Activated T-helper 1 cell treated with anti-CD3 and anti-CD28 coated beads, Interleukin-12 subunit alpha, Interleukin-12 subunit beta, Interleukin-2, Interleukin-4 antibody, amounts not matched to agents 30 ng/mL and 10 ng/mL and 1 ng/mL, durations not matched to agents 14 hours and 24 hours and 36 hours (primary cell): ENCODE measurements around the gene DNMT3L. TPM values are rescaled to one million over a fixed set of nuclear protein-coding genes. Genes with fewer than 3 reads are reported as not detected.
"Not testable (repeated sequence)": the region's sequence is repeated elsewhere in the genome, so short reads cannot be mapped to it uniquely, and the experiment has no call there.

ENCODE experiments used
- DNase-seq: peaks from one replicate; pipeline ENCODE4 v3.0.0; 2021; ENCODE audit warnings: low spot score
- H3K27ac Mint-ChIP-seq: one replicate; pipeline ENCODE4 v1.8.0; 2021; ENCODE audit warnings: mild to moderate bottlenecking, mixed read lengths
- H3K27me3 Mint-ChIP-seq: one replicate; pipeline ENCODE4 v1.8.0; 2022; ENCODE audit warnings: mild to moderate bottlenecking, moderate library complexity, mixed read lengths; ENCODE audit not compliant: insufficient read depth
- H3K36me3 Mint-ChIP-seq: one replicate; pipeline ENCODE4 v1.8.0; 2021; ENCODE audit warnings: low read depth, mixed read lengths
- H3K4me1 Mint-ChIP-seq: one replicate; pipeline ENCODE4 v1.8.0; 2021; ENCODE audit warnings: low read depth, mixed read lengths
- H3K4me3 Mint-ChIP-seq: one replicate; pipeline ENCODE4 v1.8.0; 2021; ENCODE audit warnings: mild to moderate bottlenecking, moderate library complexity, mixed read lengths
- H3K9me3 Mint-ChIP-seq: one replicate; pipeline ENCODE4 v1.8.0; 2021; ENCODE audit warnings: mixed read lengths
- intact Hi-C: fragments of 100-400 bp; cut with micrococcal nuclease; formaldehyde crosslinking; loops from one replicate; pipeline ENCODE4 v1.15.1; 2024
- total RNA-seq: library from RNA; stranded (reverse); gene quantifications from 2 replicates; pipeline ENCODE4 v1.2.3, GENCODE V29; 2022

Gene DNMT3L
- total RNA-seq, result not detected in 2 replicates

DNA sequence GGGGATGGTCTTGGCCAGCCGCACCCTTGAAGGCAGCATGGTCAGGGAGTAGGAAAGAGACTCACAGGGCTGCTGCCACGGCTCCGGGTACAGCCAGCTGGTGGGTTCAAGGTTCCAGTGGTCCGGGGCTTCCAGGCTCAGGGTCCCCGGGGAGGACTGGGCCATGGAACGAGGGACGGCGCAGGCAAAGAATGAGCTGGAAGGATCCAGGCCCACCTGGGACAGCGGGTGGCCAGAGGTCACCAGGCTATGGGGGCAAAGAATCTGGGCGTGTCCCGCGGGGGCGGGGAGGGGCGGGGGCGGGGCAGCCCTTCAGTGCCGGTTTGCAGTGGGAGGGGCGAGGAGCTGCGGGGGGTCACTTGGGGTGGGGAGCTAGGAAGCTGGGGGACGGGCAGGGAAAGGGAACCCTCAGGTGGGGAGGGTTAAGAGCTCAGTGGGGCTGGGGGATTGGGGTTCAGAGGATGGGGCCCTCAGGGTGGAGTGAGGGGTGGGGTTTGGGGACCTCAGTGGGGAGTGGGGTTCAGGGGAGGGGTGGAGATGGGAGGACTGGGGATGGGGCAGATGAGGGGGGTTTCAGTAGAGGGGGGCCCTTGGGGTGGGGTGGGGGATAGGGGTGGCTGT, at the start of gene DNMT3L:
TSS of gene DNMT3L (minus strand) at position 223 of the 621 bp plus-strand sequence. CDS start 638 bp downstream, outside the sequence.
- no peak within 1 kb of the TSS for H3K27ac Mint-ChIP-seq
- H3K27me3 Mint-ChIP-seq, result no peaks in the 10 kb centered on the region
- intact Hi-C loops, result no loop called here
- H3K9me3 Mint-ChIP-seq, result no peaks in the 10 kb centered on the region
- no peak within 1 kb of the TSS for H3K4me3 Mint-ChIP-seq
- no peaks in the 10 kb centered on the region for H3K4me1 Mint-ChIP-seq
- DNase-seq, result no peak
- no peaks in the 10 kb centered on the region for H3K36me3 Mint-ChIP-seq

DNA sequence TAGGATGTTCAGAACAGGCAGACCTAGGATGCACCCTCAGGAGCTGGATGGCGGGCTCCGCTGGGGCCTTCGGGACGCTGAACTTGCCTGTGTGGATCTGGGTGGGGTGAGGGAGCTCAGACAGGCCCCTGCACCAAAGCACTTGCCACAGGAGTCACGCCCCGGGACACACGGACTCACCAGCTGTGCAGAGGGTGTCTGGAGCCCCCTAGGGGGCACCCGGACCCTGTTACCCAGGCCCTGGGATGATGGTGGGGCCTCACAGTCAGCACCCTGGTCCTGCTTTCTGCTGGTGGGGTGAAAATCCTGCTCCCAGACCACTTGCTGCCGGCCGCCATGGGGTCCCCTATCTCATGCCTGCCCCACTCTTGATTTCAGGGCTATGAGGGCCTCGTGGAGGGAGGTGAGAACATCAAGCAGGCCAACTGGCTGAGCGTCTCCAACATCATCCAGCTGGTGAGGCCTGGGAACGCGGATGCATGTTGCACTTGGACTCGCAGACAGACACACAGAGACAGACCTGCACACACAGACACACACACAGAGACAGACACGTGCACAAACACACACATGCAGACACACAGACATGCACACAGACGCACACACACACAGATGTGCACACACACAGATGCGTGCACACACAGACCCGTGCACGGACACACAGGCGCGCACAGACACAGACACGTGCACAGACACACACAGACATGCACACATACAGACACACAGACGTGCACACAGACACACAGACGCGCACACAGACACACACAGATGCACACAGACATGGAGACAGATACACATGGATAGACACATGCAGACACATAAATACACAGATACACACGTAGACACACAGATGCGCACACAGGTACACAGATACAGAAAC, 49.2 kb upstream of the DNMT3L start:
- Mint-ChIP-seq H3K36me3 (peaks cover 11% of the 10 kb centered on the region), H3K4me3 (no peak overlapping the region), H3K27ac (no peak overlapping the region), H3K4me1 (no peaks in the 10 kb centered on the region), H3K9me3 (no peaks in the 10 kb centered on the region), H3K27me3 (no peaks in the 10 kb centered on the region)
- no peak for DNase-seq
- intact Hi-C loops, result no loop called here

DNA sequence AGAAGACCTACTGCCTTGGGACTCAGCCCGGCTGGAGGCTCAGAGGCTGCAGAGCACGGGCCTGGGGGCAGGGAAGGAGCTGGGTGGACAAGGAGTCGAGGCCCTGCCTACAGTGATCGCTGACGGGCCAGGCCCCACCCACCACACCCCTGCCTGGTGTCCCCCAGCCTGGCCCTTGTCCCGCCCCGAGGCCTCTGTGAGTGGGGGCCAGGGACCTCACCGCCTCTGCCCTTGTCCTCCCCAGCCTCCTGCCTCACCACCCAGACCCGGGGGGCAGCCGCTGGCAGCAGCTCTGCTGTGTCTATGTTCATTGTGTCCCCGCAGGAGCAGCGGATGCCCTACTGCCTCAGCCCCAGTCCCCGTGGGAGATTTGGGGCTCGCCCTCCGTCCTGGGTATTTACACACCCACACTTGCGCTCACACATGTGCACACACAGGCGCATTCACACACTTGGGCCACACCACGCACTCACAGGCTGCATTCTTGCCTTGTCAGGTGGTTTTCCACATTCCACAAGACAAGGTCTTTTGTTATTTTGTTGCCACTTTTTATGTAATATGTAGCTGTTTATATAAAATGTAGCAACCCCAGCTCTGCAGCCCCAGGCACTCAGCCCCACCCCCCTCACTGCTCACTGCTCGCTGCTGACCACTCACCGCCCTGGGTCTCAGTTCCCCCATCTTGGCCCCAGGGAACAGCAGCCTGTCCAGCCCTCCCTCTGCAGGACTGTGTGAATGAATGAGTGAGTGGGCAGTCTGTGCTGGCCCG, 45.4 kb upstream of the DNMT3L start:
- intact Hi-C loops, result no loop called here
- peaks cover 21% of the 10 kb centered on the region for H3K4me1 Mint-ChIP-seq
- no peak overlapping the region for H3K4me3 Mint-ChIP-seq
- no peaks in the 10 kb centered on the region for H3K9me3 Mint-ChIP-seq
- no peak for DNase-seq
- no peaks in the 10 kb centered on the region for H3K27me3 Mint-ChIP-seq
- H3K27ac Mint-ChIP-seq, result no peak overlapping the region
- peaks cover 15% of the 10 kb centered on the region for H3K36me3 Mint-ChIP-seq

DNA sequence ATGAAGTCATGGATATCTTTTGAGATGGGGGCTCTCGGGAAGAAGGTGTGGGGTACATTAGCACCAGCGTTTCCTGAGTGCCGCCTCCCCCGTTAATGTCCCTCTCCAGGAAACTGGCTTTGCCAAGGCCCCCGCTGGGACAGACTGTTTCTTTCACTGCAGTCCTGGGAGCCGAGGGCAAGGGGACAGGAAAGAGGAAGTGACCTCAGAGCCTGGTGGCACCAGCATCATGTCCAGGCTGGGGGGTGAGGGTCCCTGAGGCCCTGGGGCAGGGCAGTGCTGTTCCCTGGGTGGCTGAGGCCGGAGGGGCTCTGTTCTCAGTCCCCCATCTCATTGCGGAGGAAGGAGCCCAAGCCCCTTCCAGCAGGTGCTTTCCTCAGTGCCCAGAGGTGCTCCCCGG, 44.0 kb upstream of the DNMT3L start:
- Mint-ChIP-seq H3K4me3 (no peak overlapping the region), H3K9me3 (no peaks in the 10 kb centered on the region), H3K27me3 (no peaks in the 10 kb centered on the region), H3K27ac (no peak overlapping the region), H3K36me3 (peaks cover 11% of the 10 kb centered on the region), H3K4me1 (peaks cover 24% of the 10 kb centered on the region)
- intact Hi-C loops, result no loop called here
- DNase-seq, result no peak

DNA sequence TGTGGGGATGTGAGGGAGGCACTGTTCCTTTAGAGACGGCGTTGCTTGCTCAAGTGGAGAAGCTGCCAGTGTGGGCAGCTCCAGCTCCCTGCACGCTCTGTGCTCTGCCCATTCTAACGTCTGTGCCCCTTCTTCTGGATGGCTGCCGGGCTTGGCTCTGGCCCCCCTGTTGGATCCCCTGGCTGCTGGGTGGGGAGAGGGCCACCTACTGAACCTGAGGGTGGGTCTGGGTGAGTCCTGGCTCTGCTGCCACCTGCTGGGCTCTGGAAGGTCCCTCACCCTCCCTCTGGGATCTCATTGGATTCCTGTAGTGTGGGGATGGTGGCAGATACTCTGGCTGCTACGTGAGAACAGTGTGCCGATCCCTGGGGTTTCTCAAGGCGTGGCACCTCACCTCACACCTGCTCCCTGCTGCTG, 43.2 kb upstream of the DNMT3L start:
- Mint-ChIP-seq H3K4me3 (peak overlapping the region; percentile 23), H3K36me3 (peaks cover 11% of the 10 kb centered on the region), H3K4me1 (peaks cover 24% of the 10 kb centered on the region), H3K9me3 (no peaks in the 10 kb centered on the region), H3K27ac (peak overlapping the region; percentile 84), H3K27me3 (no peaks in the 10 kb centered on the region)
- no peak for DNase-seq
- intact Hi-C loops, result no loop called here

DNA sequence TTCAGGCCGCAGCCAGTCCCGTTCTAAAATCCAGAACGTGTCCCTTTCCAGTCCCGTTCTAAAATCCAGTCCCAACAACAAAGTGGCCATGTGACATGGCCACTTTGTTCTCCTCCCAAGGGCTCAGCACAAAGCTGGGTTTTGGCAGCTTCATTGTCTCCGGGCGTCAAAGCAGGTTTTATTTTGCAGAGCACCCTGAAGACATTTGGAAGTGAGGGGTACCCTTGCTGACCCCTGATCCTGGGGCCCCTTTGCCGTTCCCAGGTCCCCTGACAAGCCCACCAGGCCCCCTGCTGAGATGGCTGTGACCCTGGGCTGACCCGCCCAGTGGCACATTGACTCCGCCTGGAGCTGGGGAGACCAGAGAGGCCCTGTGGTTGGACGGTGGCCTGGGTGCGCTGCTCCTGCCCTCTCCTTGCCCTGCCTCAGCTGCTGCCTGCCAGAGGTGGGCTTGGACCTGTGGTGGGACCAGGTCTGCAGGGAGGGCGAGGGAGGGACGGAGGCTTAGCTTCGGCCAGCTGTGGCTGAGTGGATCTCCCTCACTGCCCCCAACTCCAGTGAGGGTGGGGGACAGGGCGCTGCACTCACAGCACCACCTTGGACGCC, 42.4 kb upstream of the DNMT3L start:
- H3K36me3 Mint-ChIP-seq, result peaks cover 11% of the 10 kb centered on the region
- H3K4me3 Mint-ChIP-seq, result no peak overlapping the region
- no peak for DNase-seq
- intact Hi-C loops, result no loop called here
- no peak overlapping the region for H3K27ac Mint-ChIP-seq
- H3K9me3 Mint-ChIP-seq, result no peaks in the 10 kb centered on the region
- no peaks in the 10 kb centered on the region for H3K27me3 Mint-ChIP-seq
- H3K4me1 Mint-ChIP-seq, result peaks cover 27% of the 10 kb centered on the region

DNA sequence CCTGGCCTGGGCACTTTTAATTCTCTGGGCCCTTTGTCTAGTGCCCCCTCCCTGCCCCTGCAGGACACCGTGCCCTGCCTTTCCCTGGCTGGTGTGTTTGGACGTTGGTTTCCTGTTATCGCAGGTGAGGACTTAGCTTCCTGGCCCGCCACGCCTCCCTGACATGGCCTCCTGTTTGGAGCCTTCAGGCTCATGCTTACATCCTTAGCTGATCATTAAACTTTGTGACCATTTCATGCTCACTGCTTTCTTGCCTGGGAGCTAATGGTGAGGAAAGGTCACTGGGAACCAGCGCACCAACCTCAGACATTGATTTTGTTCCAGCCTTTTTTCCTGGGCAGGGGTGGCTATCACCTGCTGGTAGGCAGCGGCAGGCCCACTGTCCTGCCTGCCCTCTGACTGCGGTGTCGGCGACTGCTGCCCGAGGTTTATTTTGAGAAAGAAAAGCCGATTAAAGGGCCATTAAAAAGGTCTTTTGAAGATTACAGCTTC, 41.8 kb upstream of the DNMT3L start:
- H3K4me1 Mint-ChIP-seq, result peaks cover 32% of the 10 kb centered on the region
- no peaks in the 10 kb centered on the region for H3K9me3 Mint-ChIP-seq
- no peak for DNase-seq
- H3K36me3 Mint-ChIP-seq, result peaks cover 11% of the 10 kb centered on the region
- H3K27me3 Mint-ChIP-seq, result no peaks in the 10 kb centered on the region
- intact Hi-C loops, result no loop called here
- H3K27ac Mint-ChIP-seq, result peak overlapping the region; percentile 65
- H3K4me3 Mint-ChIP-seq, result peak overlapping the region; percentile 68

DNA sequence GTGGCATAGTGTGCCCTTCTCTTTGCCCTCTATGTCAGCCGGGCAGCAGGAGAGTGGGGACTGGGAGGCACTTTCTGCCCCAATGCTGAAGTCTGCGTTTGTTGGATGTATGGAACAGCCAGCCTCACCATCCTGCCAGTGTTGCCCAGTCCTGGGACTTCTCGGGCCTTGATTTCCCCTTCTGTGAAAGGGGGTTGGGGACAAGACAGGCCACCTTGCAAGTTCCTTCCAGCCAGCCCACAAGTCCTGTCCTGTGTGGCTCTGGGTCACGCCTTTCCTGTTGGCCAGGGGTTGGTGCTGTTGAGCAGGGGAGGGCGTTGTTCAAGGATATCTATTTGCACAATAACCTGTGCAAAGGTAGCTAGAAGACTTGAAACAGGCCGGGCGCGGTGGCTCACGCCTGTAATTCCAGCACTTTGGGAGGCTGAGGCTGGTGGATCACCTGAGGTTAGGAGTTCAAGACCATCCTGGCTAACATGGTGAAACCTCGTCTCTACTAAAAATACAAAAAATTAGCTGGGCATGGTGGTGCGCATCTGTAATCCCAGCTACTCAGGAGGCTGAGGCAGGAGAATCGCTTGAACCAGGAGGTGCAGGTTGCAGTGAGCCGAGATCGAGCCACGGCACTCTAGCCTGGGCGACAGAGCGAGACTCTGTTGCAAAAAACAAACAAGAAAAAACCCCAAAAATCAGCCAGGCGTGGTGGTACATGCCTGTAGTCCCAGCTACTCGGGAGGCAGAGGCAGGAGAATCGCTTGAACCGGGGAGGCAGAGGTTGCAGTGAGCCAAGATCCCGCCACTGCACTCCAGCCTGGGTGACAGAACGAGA, 41.1 kb upstream of the DNMT3L start:
- peaks cover 40% of the 10 kb centered on the region for H3K4me1 Mint-ChIP-seq
- intact Hi-C loops, H3K27me3 Mint-ChIP-seq, H3K9me3 Mint-ChIP-seq, H3K36me3 Mint-ChIP-seq, DNase-seq, H3K27ac Mint-ChIP-seq: not testable (repeated sequence)
- H3K4me3 Mint-ChIP-seq, result peak overlapping the region; percentile 83

DNA sequence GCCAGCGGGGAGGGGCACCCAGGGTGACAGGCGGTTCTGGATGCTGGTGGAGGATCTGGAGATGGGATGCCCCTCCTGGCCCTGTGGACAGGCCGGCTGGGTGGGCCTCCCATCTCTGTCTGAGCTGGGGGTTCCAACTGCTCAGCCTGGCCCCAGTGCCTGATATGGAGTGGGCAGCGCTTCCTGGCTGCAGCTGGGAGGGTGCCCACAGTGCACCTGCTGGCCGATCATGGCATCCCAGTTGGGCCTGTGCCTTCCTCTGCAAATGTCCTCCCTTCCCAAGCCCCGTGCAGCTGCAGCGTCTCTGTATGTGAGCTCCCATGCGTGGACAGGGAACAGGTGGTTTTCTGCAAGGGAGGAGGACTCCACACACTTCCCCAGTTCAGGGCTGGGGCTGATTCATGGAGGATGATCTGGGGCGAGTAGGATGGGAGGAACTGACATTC, 40.3 kb upstream of the DNMT3L start:
- H3K27me3 Mint-ChIP-seq, result no peaks in the 10 kb centered on the region
- intact Hi-C loops, result no loop called here

DNA sequence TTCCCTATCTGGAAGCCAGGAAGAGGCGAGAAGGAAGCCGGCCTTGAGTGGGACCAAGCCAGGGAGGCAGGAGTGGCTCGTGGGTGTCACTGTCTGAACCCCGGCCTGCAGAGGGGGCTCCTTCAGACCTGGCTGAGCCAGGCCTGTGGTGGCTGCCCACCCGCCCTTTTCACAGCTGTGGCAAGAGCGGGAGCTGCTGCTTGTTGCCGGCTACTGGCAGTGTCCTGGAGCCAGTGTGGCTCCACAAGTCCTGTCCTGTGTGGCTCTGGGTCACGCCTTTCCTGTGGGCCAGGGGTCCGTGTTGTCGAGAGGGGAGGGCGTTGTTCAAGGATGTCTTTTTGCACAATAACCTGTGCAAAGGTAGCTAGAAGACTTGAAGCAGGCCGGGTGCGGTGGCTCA, 39.4 kb upstream of the DNMT3L start:
- H3K27ac Mint-ChIP-seq, result peak overlapping the region; percentile 71
- no peak for DNase-seq
- H3K4me1 Mint-ChIP-seq, result peaks cover 45% of the 10 kb centered on the region
- H3K36me3 Mint-ChIP-seq, result peaks cover 6% of the 10 kb centered on the region
- no peaks in the 10 kb centered on the region for H3K27me3 Mint-ChIP-seq
- no peaks in the 10 kb centered on the region for H3K9me3 Mint-ChIP-seq
- intact Hi-C loops, result no loop called here
- peak overlapping the region; percentile 83 for H3K4me3 Mint-ChIP-seq

More for the DNA sequence above, 40.3 kb upstream of the DNMT3L start:
- no peak for DNase-seq
- peaks cover 6% of the 10 kb centered on the region for H3K36me3 Mint-ChIP-seq
- peaks cover 45% of the 10 kb centered on the region for H3K4me1 Mint-ChIP-seq
- no peak overlapping the region for H3K27ac Mint-ChIP-seq
- peak overlapping the region; percentile 83 for H3K4me3 Mint-ChIP-seq
- H3K9me3 Mint-ChIP-seq, result no peaks in the 10 kb centered on the region

DNA sequence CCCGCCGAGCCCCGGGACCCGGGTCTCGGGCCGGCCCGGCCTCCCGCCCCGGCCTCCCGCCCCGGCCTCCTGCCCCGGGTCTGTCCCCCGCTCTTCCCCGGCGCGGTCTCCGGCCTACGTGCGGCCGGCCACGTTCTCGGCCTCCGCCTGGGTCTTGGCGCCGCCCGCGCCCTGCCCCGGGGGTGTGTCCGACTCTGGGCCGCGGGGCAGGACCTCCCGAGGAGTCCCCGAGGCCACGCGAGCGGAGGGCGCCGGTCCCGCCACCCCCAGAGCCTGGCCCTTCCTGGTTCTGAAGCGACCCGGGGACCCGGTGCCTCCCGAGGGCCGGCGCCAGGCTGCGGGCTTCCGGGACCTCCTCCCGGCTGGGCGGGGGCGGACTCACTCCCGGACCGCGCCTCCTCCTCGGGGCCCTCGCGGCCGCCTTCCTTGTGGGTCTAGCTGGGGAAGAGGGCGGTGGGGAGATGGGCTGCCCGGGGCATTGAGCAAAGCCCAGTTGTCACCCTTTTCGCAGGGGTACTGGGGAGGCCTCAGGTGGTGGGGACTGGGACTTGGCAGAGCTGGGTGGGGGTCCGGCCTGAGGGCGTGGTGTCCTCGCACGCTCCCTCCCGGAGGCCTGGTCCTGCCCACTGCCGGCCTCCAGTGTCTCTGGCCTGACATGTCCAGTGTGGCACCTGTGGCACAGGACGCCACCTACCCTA, 38.7 kb upstream of the DNMT3L start:
- H3K36me3 Mint-ChIP-seq, result peaks cover 6% of the 10 kb centered on the region
- peak overlapping the region; percentile 71 for H3K27ac Mint-ChIP-seq

More for the DNA sequence above, 38.7 kb upstream of the DNMT3L start:
- H3K27me3 Mint-ChIP-seq, result no peaks in the 10 kb centered on the region
- peak; percentile 67 for DNase-seq
- H3K4me3 Mint-ChIP-seq, result peak overlapping the region; percentile 83
- H3K9me3 Mint-ChIP-seq, result no peaks in the 10 kb centered on the region
- H3K4me1 Mint-ChIP-seq, result peaks cover 45% of the 10 kb centered on the region
- intact Hi-C loops, result no loop called here
